ENCODE data around the gene DIP2C.

Gene DIP2C

GRCh38 chr10:644076-644942, 45.2 kb downstream of the DIP2C start:
- H3K4me3 ChIP-seq (ENCODE audit: low read length): no peak overlapping the region
- no peaks in the 10 kb centered on the region; the same call in 1 of the 2 replicates for H3K9me3 ChIP-seq (ENCODE audit: insufficient read depth, low read depth, low read length)
- H3K9ac ChIP-seq (ENCODE audit: low read depth, low read length): no peak overlapping the region

GRCh38 chr10:642186-642890, 47.1 kb downstream of the DIP2C start:
- Histone ChIP-seq H3K9me3 (ENCODE audit: insufficient read depth, low read depth, low read length) (no peaks in the 10 kb centered on the region; the same call in 1 of the 2 replicates), H3K27me3 (ENCODE audit: insufficient read depth, low read length) (no peaks in the 10 kb centered on the region), H3K27ac (ENCODE audit: low read length) (no peak overlapping the region), H3K4me1 (ENCODE audit: insufficient read depth, low read length) (peaks cover 4% of the 10 kb centered on the region; the same call in 1 of the 2 replicates), H3K36me3 (ENCODE audit: insufficient read depth, low read depth, low read length) (no peaks in the 10 kb centered on the region), H3K4me3 (ENCODE audit: low read length) (no peak overlapping the region), H3K9ac (ENCODE audit: low read depth, low read length) (no peak overlapping the region)

More at GRCh38 chr10:644076-644942, 45.2 kb downstream of the DIP2C start:
- Histone ChIP-seq H3K27ac (ENCODE audit: low read length) (no peak overlapping the region), H3K4me1 (ENCODE audit: insufficient read depth, low read length) (peaks cover 4% of the 10 kb centered on the region; the same call in 1 of the 2 replicates), H3K27me3 (ENCODE audit: insufficient read depth, low read length) (no peaks in the 10 kb centered on the region), H3K36me3 (ENCODE audit: insufficient read depth, low read depth, low read length) (no peaks in the 10 kb centered on the region)

- Histone ChIP-seq H3K27me3 (ENCODE audit: insufficient read depth, low read length) (no peaks in the 10 kb centered on the region), H3K36me3 (ENCODE audit: insufficient read depth, low read depth, low read length) (no peaks in the 10 kb centered on the region), H3K9me3 (ENCODE audit: insufficient read depth, low read depth, low read length) (no peaks in the 10 kb centered on the region; the same call in 1 of the 2 replicates), H3K9ac (ENCODE audit: low read depth, low read length) (no peak overlapping the region), H3K4me1 (ENCODE audit: insufficient read depth, low read length) (peaks cover 4% of the 10 kb centered on the region; the same call in 1 of the 2 replicates), H3K4me3 (ENCODE audit: low read length) (no peak overlapping the region), H3K27ac (ENCODE audit: low read length) (no peak overlapping the region)
Observed at GRCh38 chr10:641149-642010, 48.1 kb downstream of the DIP2C start.

- Histone ChIP-seq H3K27ac (ENCODE audit: low read length) (no peak overlapping the region), H3K36me3 (ENCODE audit: insufficient read depth, low read depth, low read length) (no peaks in the 10 kb centered on the region), H3K4me1 (ENCODE audit: insufficient read depth, low read length) (peaks cover 4% of the 10 kb centered on the region; the same call in 1 of the 2 replicates), H3K4me3 (ENCODE audit: low read length) (no peak overlapping the region), H3K9me3 (ENCODE audit: insufficient read depth, low read depth, low read length) (no peaks in the 10 kb centered on the region; the same call in 1 of the 2 replicates), H3K9ac (ENCODE audit: low read depth, low read length) (no peak overlapping the region), H3K27me3 (ENCODE audit: insufficient read depth, low read length) (no peaks in the 10 kb centered on the region)
Observed at GRCh38 chr10:640673-641045, 48.8 kb downstream of the DIP2C start.

GRCh38 chr10:639751-640672, 49.5 kb downstream of the DIP2C start:
- H3K27ac ChIP-seq (ENCODE audit: low read length): no peak overlapping the region
- H3K4me1 ChIP-seq (ENCODE audit: insufficient read depth, low read length): peaks cover 4% of the 10 kb centered on the region; the same call in 1 of the 2 replicates
- no peaks in the 10 kb centered on the region for H3K36me3 ChIP-seq (ENCODE audit: insufficient read depth, low read depth, low read length)
- H3K27me3 ChIP-seq (ENCODE audit: insufficient read depth, low read length): no peaks in the 10 kb centered on the region
- H3K9ac ChIP-seq (ENCODE audit: low read depth, low read length): no peak overlapping the region
- no peaks in the 10 kb centered on the region; the same call in 1 of the 2 replicates for H3K9me3 ChIP-seq (ENCODE audit: insufficient read depth, low read depth, low read length)
- H3K4me3 ChIP-seq (ENCODE audit: low read length): no peak overlapping the region

- no peak overlapping the region for H3K4me3 ChIP-seq (ENCODE audit: low read length)
- H3K4me1 ChIP-seq (ENCODE audit: insufficient read depth, low read length): peaks cover 4% of the 10 kb centered on the region; the same call in 1 of the 2 replicates
- no peaks in the 10 kb centered on the region for H3K9me3 ChIP-seq (ENCODE audit: insufficient read depth, low read depth, low read length)
- no peak overlapping the region for H3K9ac ChIP-seq (ENCODE audit: low read depth, low read length)
- no peaks in the 10 kb centered on the region for H3K27me3 ChIP-seq (ENCODE audit: insufficient read depth, low read length)
- H3K27ac ChIP-seq (ENCODE audit: low read length): no peak overlapping the region
- H3K36me3 ChIP-seq (ENCODE audit: insufficient read depth, low read depth, low read length): no peaks in the 10 kb centered on the region
Observed at GRCh38 chr10:639001-639750, 50.3 kb downstream of the DIP2C start.

- H3K9me3 ChIP-seq (ENCODE audit: insufficient read depth, low read depth, low read length): no peaks in the 10 kb centered on the region
Observed at GRCh38 chr10:637771-638195, 51.7 kb downstream of the DIP2C start.

GRCh38 chr10:637221-637620, 52.2 kb downstream of the DIP2C start:
- H3K36me3 ChIP-seq (ENCODE audit: insufficient read depth, low read depth, low read length): no peaks in the 10 kb centered on the region
- no peak overlapping the region for H3K9ac ChIP-seq (ENCODE audit: low read depth, low read length)
- H3K9me3 ChIP-seq (ENCODE audit: insufficient read depth, low read depth, low read length): no peaks in the 10 kb centered on the region
- no peaks in the 10 kb centered on the region for H3K27me3 ChIP-seq (ENCODE audit: insufficient read depth, low read length)
- no peak overlapping the region for H3K4me3 ChIP-seq (ENCODE audit: low read length)
- no peak overlapping the region for H3K27ac ChIP-seq (ENCODE audit: low read length)
- no peaks in the 10 kb centered on the region; the same call in 1 of the 2 replicates for H3K4me1 ChIP-seq (ENCODE audit: insufficient read depth, low read length)

More at GRCh38 chr10:637771-638195, 51.7 kb downstream of the DIP2C start:
- Histone ChIP-seq H3K27me3 (ENCODE audit: insufficient read depth, low read length) (no peaks in the 10 kb centered on the region), H3K4me3 (ENCODE audit: low read length) (no peak overlapping the region), H3K9ac (ENCODE audit: low read depth, low read length) (no peak overlapping the region), H3K27ac (ENCODE audit: low read length) (no peak overlapping the region), H3K36me3 (ENCODE audit: insufficient read depth, low read depth, low read length) (no peaks in the 10 kb centered on the region), H3K4me1 (ENCODE audit: insufficient read depth, low read length) (peaks cover 4% of the 10 kb centered on the region)

GRCh38 chr10:636769-637168, 52.7 kb downstream of the DIP2C start:
- no peaks in the 10 kb centered on the region; the same call in 1 of the 2 replicates for H3K4me1 ChIP-seq (ENCODE audit: insufficient read depth, low read length)
- H3K9ac ChIP-seq (ENCODE audit: low read depth, low read length): no peak overlapping the region
- no peak overlapping the region for H3K27ac ChIP-seq (ENCODE audit: low read length)
- H3K4me3 ChIP-seq (ENCODE audit: low read length): no peak overlapping the region
- no peaks in the 10 kb centered on the region for H3K27me3 ChIP-seq (ENCODE audit: insufficient read depth, low read length)
- no peaks in the 10 kb centered on the region for H3K36me3 ChIP-seq (ENCODE audit: insufficient read depth, low read depth, low read length)
- H3K9me3 ChIP-seq (ENCODE audit: insufficient read depth, low read depth, low read length): no peaks in the 10 kb centered on the region

Measured in iPS-20b (cell line).